Measurements from ENCODE around the gene IFNGR2. TPM values are rescaled to one million over a fixed set of nuclear protein-coding genes. Genes with fewer than 3 reads are reported as not detected.
"Not testable (repeated sequence)": the region's sequence is repeated elsewhere in the genome, so short reads cannot be mapped to it uniquely, and the experiment has no call there.

IFNGR2 gene
- total RNA-seq, 1 donor from 2014 or later: 58.3 TPM

DNA sequence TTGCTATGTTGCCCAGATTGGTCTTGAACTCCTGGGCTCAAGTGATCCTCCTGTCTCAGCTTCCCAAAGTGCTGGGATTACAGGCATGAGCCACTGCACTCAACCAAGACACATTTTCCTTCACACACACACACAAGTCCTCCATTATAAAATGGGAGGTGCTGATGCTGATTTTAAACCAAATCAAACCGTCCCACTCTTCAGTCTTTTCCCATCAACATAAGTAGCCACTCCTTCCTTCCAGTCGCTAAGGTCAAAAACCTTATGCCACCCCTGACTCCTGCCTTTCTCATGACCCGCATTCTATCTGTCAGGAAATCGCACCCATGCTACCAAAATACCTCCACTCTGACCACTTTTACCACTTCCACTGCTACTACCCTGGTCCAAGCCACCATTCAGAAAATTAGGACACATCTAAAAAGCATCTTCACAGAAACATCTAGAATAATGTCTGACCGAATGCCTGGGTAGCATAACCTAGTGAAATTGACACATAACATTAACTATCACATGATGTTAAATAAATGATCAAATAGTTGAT lies 28.0 kb upstream of the IFNGR2 start:
- Mint-ChIP-seq H3K36me3 (ENCODE audit: low read depth) (no peaks in the 10 kb centered on the region), H3K27me3 (ENCODE audit: low read depth) (no peaks in the 10 kb centered on the region), H3K9me3 (ENCODE audit: low read depth) (peaks cover 4% of the 10 kb centered on the region), H3K4me3 (ENCODE audit: unreplicated experiment) (no peak overlapping the region), H3K27ac (ENCODE audit: unreplicated experiment) (no peak overlapping the region), H3K4me1 (ENCODE audit: low read depth) (peaks cover 26% of the 10 kb centered on the region)
- no peak for TF ChIP-seq CTCF (IDR thresholded peaks at IDR 0.05)
- DNase-seq (ENCODE audit: low spot score): no peak

- Mint-ChIP-seq H3K27ac (ENCODE audit: unreplicated experiment) (no peak overlapping the region), H3K4me1 (ENCODE audit: low read depth) (peaks cover 46% of the 10 kb centered on the region), H3K27me3 (ENCODE audit: low read depth) (no peaks in the 10 kb centered on the region), H3K36me3 (ENCODE audit: low read depth) (no peaks in the 10 kb centered on the region), H3K9me3 (ENCODE audit: low read depth) (no peaks in the 10 kb centered on the region), H3K4me3 (ENCODE audit: unreplicated experiment) (no peak overlapping the region)
- DNase-seq (ENCODE audit: low spot score): no peak
- TF ChIP-seq CTCF (IDR thresholded peaks at IDR 0.05): no peak
These were observed 25.8 kb upstream of the IFNGR2 start for GRCh38 chr21:33377221-33377920.

GRCh38 chr21:33378081-33378480 lies 25.1 kb upstream of the IFNGR2 start:
- H3K27ac Mint-ChIP-seq (ENCODE audit: unreplicated experiment): no peak overlapping the region
- DNase-seq (ENCODE audit: low spot score): no peak
- no peaks in the 10 kb centered on the region for H3K27me3 Mint-ChIP-seq (ENCODE audit: low read depth)
- no peaks in the 10 kb centered on the region for H3K9me3 Mint-ChIP-seq (ENCODE audit: low read depth)
- H3K4me3 Mint-ChIP-seq (ENCODE audit: unreplicated experiment): no peak overlapping the region
- H3K36me3 Mint-ChIP-seq (ENCODE audit: low read depth): no peaks in the 10 kb centered on the region
- no peak for TF ChIP-seq CTCF (IDR thresholded peaks at IDR 0.05)
- H3K4me1 Mint-ChIP-seq (ENCODE audit: low read depth): peaks cover 53% of the 10 kb centered on the region

DNA sequence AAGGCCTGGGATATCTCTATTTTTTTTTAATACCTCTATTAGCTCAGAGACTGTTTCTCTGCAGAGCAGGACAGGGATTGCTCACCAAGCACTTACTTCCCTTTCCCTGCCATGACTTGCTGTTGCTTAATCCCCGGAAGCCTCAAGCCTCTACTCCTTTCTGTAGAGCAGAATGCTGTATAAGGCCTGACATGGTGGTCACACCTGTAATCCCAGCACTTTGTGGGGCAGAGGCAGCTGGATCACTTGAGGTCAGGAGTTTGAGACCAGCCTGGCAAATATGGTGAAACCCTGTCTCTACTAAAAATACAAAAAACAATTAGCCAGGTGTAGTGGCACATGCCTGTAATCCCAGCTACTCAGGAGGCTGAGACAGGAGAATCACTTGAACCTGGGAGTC lies 23.3 kb upstream of the IFNGR2 start:
- not testable (repeated sequence) for H3K9me3 Mint-ChIP-seq (ENCODE audit: low read depth); H3K27me3 Mint-ChIP-seq (ENCODE audit: low read depth); H3K36me3 Mint-ChIP-seq (ENCODE audit: low read depth); DNase-seq (ENCODE audit: low spot score); H3K4me3 Mint-ChIP-seq (ENCODE audit: unreplicated experiment)
- Mint-ChIP-seq H3K27ac (ENCODE audit: unreplicated experiment) (peak overlapping the region; percentile 97), H3K4me1 (ENCODE audit: low read depth) (peaks cover 54% of the 10 kb centered on the region)

DNA sequence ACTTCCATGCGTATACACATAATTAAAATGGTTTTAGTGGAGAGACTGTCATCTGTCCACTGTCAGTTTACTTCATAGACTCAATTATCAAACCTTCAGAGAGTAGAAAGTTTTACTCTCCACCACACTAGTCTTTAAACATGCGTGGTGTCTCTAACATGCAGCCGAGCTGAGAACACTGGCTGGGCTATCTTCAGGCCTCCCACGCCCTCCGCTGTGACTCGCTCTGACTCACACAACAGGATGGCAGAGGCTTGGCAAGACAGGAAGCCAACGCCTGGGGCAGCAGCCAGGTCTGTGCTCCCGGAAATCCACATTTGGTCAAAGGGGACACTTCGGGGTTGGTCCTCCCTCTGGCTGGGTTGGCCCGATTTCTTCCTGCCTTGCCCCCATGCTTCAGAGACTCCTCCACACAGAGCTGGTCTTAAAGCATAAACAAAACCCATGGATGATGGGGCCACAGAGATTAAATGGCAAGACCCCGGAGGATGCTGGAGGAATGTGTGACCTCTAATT lies 22.7 kb upstream of the IFNGR2 start:
- Mint-ChIP-seq H3K27ac (ENCODE audit: unreplicated experiment) (peak overlapping the region; percentile 97), H3K4me3 (ENCODE audit: unreplicated experiment) (no peak overlapping the region)
- DNase-seq (ENCODE audit: low spot score): peak; percentile 96

DNA sequence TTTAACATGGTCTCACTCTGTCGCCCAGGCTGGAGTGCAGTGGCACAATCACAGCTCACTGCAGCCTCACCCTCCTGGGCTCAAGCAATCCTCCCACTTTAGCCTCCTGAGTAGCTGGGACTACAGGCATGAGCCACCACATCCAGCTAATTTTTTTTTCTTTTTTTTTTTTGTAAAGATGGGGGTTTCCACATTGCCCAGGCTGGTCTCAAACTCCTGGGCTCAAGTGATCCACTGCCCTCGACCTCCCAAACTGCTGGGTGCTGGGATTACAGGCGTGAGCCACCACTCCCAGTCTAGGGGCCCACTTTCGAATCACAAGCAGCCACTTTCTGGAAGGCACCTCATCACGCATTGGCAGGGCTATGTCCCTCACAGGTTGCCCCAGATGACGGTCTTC lies 21.8 kb upstream of the IFNGR2 start:
- not testable (repeated sequence) for H3K27me3 Mint-ChIP-seq (ENCODE audit: low read depth); H3K4me3 Mint-ChIP-seq (ENCODE audit: unreplicated experiment); DNase-seq (ENCODE audit: low spot score); H3K36me3 Mint-ChIP-seq (ENCODE audit: low read depth); H3K9me3 Mint-ChIP-seq (ENCODE audit: low read depth)
- H3K4me1 Mint-ChIP-seq (ENCODE audit: low read depth): peaks cover 51% of the 10 kb centered on the region
- peak overlapping the region; percentile 97 for H3K27ac Mint-ChIP-seq (ENCODE audit: unreplicated experiment)

More for the DNA sequence above, 22.7 kb upstream of the IFNGR2 start:
- H3K27me3 Mint-ChIP-seq (ENCODE audit: low read depth): no peaks in the 10 kb centered on the region
- TF ChIP-seq CTCF (IDR thresholded peaks at IDR 0.05): peak; percentile 13
- peaks cover 51% of the 10 kb centered on the region for H3K4me1 Mint-ChIP-seq (ENCODE audit: low read depth)
- H3K9me3 Mint-ChIP-seq (ENCODE audit: low read depth): no peaks in the 10 kb centered on the region
- H3K36me3 Mint-ChIP-seq (ENCODE audit: low read depth): no peaks in the 10 kb centered on the region

All from chondrocyte (in vitro differentiated cells).